GM19468 (cell line): ENCODE data around the gene APOBEC3C.
"Not testable (repeated sequence)": the region's sequence is repeated elsewhere in the genome, so short reads cannot be mapped to it uniquely, and the experiment has no call there.

Experiments used
- ATAC-seq: cut with Tn5 transposase; IDR thresholded peaks from one replicate; pipeline ENCODE4 v1.9.1; 2021; ENCODE audit warnings: mild to moderate bottlenecking, moderate library complexity, moderate number of reproducible peaks; ENCODE audit not compliant: unreplicated experiment; ENCODE audit errors: extremely low read depth

APOBEC3C gene

GRCh38 chr22:38981992-38982927 lies 31.8 kb upstream of the APOBEC3C start, which contains the start of gene APOBEC3B:
APOBEC3B (plus strand) TSS chr22:38982347; CDS start chr22:38982454, 107 bp downstream.
- no peak for ATAC-seq

GRCh38 chr22:38984224-38984623 lies 29.8 kb upstream of the APOBEC3C start:
- no peak for ATAC-seq

GRCh38 chr22:38984784-38985757 lies 29.0 kb upstream of the APOBEC3C start:
- ATAC-seq = peak; percentile 32

DNA sequence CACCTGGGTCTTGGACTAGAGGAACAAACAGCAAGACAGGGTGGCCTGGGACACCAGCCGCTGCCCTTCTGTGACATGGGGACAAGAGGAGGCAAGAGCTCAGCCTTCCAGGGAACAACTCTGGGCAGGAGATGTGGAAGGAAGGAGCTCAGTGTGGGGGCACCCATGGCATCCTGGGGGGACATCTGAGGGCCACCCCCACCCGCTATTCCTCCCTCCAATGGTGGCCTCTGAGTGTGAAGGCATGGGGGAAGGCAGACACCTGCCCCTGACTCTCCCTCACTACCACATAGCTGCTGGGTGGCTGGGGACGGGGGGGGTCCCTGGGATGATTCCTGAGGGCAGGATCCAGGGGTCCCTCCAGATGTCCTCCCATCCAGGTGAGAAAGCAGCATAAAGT lies 27.4 kb upstream of the APOBEC3C start:
- ATAC-seq = no peak

DNA sequence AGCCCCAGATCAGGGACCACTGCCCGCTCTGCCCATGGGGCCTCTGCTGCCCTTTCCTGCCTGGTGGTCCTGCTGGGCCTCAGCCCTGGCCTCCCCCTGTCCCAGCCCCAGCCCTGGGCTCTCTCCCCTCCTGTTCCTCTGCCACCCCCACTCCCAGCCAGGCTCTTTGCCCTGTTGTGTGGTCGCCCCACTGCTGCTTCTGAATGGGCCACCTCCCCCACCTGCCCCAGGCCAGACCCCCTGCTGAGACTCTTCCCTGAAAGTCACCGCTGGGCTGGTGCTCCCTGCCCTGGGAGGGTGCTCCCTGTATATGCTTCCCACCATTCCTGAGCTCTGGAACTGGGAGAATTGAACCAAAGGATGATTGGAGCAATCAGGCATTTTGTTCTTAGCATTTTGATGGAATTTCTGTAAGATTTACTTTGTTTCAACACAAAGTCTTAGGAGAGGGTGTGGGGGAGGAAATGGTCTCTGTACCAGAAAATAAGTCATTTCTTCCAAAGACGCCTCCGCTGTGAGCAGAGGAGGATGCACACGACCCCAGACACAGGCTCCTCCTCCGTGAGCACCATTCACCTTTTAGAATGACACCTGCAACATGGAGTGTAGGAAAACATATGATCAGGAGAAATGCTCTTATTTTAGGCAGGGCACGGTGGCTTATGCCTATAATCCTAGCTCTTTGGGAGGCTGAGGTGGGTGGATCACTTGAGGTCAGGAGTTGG lies 26.7 kb upstream of the APOBEC3C start:
- ATAC-seq = no peak

GRCh38 chr22:38989466-38989865 lies 24.6 kb upstream of the APOBEC3C start:
- ATAC-seq = no peak

GRCh38 chr22:38992871-38993371 lies 21.1 kb upstream of the APOBEC3C start:
- not testable (repeated sequence) for ATAC-seq

DNA sequence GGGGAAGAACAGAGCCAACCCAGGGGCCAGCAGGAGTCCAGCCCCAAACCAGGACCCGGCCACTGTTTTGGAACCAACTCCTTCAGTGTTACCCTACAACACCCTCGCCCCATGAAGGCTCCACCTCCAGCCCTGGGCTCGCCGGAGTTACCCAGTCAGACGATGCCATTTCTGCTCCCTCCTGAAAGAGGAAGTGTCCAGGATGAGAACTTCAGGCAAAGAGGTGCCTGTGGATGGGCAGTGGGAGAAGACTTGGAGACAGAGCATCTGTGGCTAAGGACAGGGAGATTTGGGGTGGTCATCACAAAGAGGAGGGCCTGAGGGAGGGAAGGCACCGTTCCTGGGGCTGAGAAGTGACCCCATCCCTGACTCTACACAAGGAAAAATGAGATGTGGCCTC lies 18.0 kb upstream of the APOBEC3C start:
- no peak for ATAC-seq

DNA sequence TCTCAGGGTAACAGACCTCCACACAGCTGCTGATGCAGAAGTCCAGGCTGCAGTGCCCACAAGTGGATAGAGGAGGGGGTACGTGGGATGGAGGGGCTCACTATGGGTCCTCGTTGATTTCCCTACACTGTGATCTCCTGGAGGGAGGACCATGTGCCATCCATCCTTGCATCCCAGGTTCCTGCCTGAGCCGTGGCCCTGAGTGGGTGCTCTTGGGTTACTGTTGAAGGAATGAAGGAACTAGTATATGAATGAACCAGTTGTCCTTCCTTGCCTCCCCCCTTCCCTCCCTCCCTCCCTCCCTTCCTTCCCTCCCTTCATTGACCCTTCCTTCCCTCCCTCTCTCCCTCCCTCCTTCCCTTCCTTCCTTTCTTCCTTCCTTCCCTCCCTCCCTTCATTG lies 16.5 kb upstream of the APOBEC3C start:
- ATAC-seq = no peak

DNA sequence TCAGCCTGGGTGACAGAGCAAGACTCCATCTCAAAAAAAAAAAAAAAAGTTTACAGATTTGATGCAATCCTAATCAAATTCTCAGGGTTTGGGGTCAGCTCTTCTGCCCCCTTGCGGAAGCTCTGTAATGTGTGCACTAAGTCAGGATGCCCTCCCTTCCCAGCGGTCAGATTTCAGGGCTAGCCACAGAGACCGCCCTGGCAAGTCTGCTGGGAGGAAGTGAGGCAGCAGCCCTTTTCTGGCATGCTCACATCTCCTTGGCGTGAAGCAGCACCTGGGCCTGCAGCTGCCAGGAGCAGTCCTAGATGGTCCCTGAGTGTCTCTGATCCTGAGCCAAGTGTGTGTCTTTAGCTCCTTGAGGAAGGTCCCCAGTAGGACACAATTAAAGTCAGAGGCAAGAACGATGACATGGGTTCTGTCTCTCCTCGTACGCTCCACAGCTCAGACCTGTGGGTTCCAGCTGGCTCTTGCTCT lies 10.9 kb upstream of the APOBEC3C start:
- ATAC-seq = no peak

- no peak for ATAC-seq
Observed at GRCh38 chr22:39007177-39007576, 6.9 kb upstream of the APOBEC3C start.

DNA sequence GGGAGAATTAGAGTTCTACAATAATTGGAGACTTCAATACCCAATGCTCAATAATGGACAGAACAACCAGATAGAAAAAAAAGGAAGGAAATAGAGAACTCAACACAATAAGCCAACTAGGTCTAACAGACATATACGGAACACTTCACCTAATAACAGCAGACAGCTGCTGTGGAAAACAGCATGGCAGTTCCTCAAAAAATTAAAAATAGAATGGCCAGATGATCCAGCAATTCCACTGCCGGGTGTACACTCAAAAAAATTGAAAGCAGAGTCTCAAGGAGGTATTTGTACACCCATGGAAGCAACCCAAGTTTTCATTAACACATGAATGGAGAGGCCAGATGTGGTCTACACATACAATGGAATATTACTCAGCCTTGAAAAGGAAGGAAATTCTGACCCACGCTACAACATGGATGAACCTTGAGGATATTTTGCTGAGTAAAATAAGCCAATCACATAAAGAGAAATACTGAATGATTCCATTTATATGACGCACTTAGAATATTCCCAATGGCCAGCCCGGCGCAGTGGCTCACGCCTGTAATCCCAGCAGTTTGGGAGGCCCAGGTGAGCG lies 5.7 kb upstream of the APOBEC3C start:
- ATAC-seq = not testable (repeated sequence)

GRCh38 chr22:39010946-39011345 lies 3.1 kb upstream of the APOBEC3C start:
- no peak for ATAC-seq

DNA sequence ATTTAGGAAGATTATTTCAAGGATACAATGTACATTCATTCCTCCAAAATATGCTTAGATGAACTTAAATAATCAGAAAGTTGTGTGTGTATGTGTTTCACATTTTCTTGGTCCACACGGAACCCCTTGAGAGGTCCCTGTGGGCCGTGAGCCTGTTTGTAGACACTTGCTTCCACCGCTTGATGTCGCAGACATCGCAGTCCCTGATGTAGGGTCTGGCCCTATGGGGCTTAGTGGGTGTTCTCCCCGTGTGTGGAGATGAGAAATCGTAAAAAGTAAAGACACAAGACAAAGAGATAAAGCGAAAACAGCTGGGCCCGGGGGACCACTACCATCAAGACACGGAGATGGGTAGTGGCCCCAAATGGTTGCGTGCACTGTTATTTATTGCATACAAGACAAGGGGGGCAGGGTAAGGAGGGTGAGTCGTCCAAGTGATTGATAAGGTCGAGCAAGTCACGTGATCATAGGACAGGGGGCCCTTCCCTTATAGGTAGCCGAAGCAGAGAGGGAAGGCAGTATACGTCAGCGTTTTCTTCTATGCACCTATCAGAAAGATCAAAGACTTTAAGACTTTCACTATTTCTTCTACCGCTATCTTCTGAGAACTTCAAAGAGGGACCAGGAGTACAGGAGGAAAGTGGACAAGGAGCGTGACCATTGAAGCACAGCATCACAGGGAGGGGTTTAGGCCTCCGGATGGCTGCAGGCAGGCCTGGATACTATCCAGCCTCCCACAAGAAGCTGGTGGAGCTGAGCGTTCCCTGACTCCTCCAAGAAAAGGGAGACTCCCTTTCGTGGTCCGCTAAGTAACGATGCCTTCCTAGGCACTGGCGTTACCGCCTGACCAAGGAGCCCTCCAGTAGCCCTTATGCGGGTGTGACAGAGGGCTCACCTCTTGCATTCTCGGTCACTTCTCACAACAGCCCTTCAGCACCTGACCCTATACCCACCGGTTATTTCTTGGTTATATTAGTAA lies 1.2 kb upstream of the APOBEC3C start:
- no peak for ATAC-seq

DNA sequence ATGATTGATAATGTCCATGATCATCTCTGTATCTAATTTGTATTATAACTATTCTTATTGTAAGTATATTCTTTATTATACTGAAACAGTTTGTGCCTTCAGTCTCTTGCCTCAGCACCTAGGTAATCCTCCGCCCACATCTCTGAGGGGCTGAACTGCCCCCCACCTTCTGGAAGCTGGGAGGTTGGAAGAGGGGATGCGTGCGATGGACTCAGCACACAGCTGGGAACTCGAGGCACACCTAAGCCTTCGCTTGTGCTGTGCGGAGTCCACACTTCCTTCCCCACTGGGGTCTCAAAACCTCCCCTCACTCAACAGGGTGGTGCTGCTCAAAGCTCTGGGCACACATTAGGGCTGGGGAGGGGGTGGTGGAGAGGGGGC lies 506 bp upstream of the APOBEC3C start:
- not testable (repeated sequence) for ATAC-seq

GRCh38 chr22:39014723-39015121 lies 665 bp downstream of the APOBEC3C start:
- not testable (repeated sequence) for ATAC-seq

DNA sequence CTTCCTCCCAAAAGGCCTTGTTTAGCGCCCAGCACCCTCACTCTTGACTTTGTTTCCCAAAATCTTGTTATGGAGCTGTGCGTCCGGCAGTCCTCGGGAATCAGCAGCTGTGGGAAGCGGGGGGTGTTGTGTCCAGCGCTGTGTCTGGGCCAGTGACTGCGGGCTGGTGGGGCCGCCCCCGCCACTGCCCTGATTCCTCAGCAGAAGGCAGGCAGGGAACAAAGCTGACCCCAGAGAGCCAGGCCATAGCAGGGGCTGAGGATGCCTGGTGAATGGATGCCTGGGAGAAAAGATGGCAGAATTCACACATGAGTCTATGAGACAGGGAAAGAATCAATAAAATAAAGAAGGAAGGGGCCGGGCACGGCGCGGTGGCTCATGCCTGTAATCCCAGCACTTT lies 2.5 kb downstream of the APOBEC3C start:
- ATAC-seq = no peak
